IMR-90 (cell line): ENCODE results near the gene DTL. TPM values are rescaled to one million over a fixed set of nuclear protein-coding genes. Genes with fewer than 3 reads are reported as not detected.

Source experiments
- ATAC-seq: fragments of 200-7000 bp; cut with Tn5 transposase; 2 replicates; pipeline ENCODE4 v1.9.1; 2020; ENCODE audit warnings: low read depth, mild to moderate bottlenecking, moderate library complexity
- Bru-seq: library from RNA; stranded (reverse); fragments of 400-500 nt; gene quantifications from one replicate; lab custom pipeline; 2021; lab: Mats Ljungman, UMichigan
- BruChase-seq, 2 experiments: library from RNA; stranded (reverse); fragments of 400-500 nt; gene quantifications; one replicate each; lab custom pipeline; 2021; lab: Mats Ljungman, UMichigan
- BruUV-seq: library from RNA; stranded (reverse); fragments of 400-500 nt; replicated peaks from 2 replicates; lab custom pipeline; 2021; lab: Mats Ljungman, UMichigan
- CTCF ChIA-PET: fragments of 300-600 bp; formaldehyde crosslinking; extraction: SDS; loops from one replicate; lab custom pipeline; 2021; ENCODE audit warnings: antibody characterized with exemption; lab: Yijun Ruan, JAX
- POLR2A ChIA-PET: fragments of 300-600 bp; sonication (Branson Sonifier 250); formaldehyde crosslinking; loops from one replicate; lab custom pipeline; 2022; ENCODE audit warnings: antibody characterized with exemption; ENCODE audit not compliant: unreplicated experiment; lab: Charles Lee
- DNase-seq: peaks from one replicate; pipeline ENCODE4 v3.0.0; 2013
- H2AFZ ChIP-seq: replicated peaks from 2 replicates; pipeline ENCODE3; 2013; ENCODE audit warnings: low read length, mild to moderate bottlenecking; ENCODE audit not compliant: poor library complexity
- H2AK5ac ChIP-seq: 2 replicates; pipeline ENCODE4 v1.6.1; 2013; ENCODE audit warnings: low read depth, low read length, inconsistent platforms
- H2AK9ac ChIP-seq: replicated peaks from 2 replicates; pipeline ENCODE3; 2013; ENCODE audit warnings: mild to moderate bottlenecking, low read depth, low read length, moderate library complexity; ENCODE audit not compliant: poor library complexity
- H2BK120ac ChIP-seq: 2 replicates; pipeline ENCODE4 v1.6.1; 2013; ENCODE audit warnings: low read depth, low read length, inconsistent platforms
- H2BK15ac ChIP-seq: 3 replicates; pipeline ENCODE4 v1.6.1; 2013; ENCODE audit warnings: low read depth, low read length, inconsistent platforms
- H2BK20ac ChIP-seq: 2 replicates; pipeline ENCODE4 v1.6.1; 2013; ENCODE audit warnings: low read depth, mild to moderate bottlenecking, inconsistent platforms, low read length, moderate library complexity
- H2BK5ac ChIP-seq: 2 replicates; pipeline ENCODE4 v1.6.1; 2013; ENCODE audit warnings: mild to moderate bottlenecking, low read depth, low read length, inconsistent platforms; ENCODE audit not compliant: poor library complexity, severe bottlenecking
- H3K14ac ChIP-seq: replicated peaks from 2 replicates; pipeline ENCODE4 v1.6.1; 2013; ENCODE audit warnings: low read depth, low read length, inconsistent platforms
- H3K18ac ChIP-seq: 2 replicates; pipeline ENCODE4 v1.6.1; 2013; ENCODE audit warnings: low read depth, low read length, control low read depth
- H3K23ac ChIP-seq: 2 replicates; pipeline ENCODE4 v1.6.1; 2013; ENCODE audit warnings: low read depth, low read length, inconsistent platforms
- H3K27ac ChIP-seq: 2 replicates; pipeline ENCODE4 v1.5.1; 2013; ENCODE audit warnings: mild to moderate bottlenecking, control low read depth, low read length; ENCODE audit not compliant: insufficient read depth
- H3K27me3 ChIP-seq: 2 replicates; pipeline ENCODE4 v1.6.1; 2013; ENCODE audit warnings: low read length; ENCODE audit not compliant: control insufficient read depth, insufficient read depth
- H3K36me3 ChIP-seq: 2 replicates; pipeline ENCODE4 v1.6.1; 2013; ENCODE audit warnings: low read length, mixed read lengths; ENCODE audit not compliant: control insufficient read depth, insufficient read depth
- H3K4ac ChIP-seq: 2 replicates; pipeline ENCODE4 v1.6.1; 2013; ENCODE audit warnings: low read depth, low read length, inconsistent platforms
- H3K4me1 ChIP-seq: 2 replicates; pipeline ENCODE4 v1.6.1; 2013; ENCODE audit warnings: low read length, mixed read lengths; ENCODE audit not compliant: control insufficient read depth, insufficient read depth
- H3K4me2 ChIP-seq: 2 replicates; pipeline ENCODE4 v1.6.1; 2013; ENCODE audit warnings: low read depth, mild to moderate bottlenecking, control low read depth, low read length, moderate library complexity
- H3K4me3 ChIP-seq: 2 replicates; pipeline ENCODE4 v1.5.1; 2013; ENCODE audit warnings: low read depth, mild to moderate bottlenecking, control low read depth, low read length, moderate library complexity; ENCODE audit not compliant: insufficient read depth
- H3K56ac ChIP-seq: 2 replicates; pipeline ENCODE4 v1.6.1; 2013; ENCODE audit warnings: low read length, inconsistent platforms; ENCODE audit not compliant: insufficient read depth; ENCODE audit errors: extremely low read depth
- H3K79me1 ChIP-seq, 2 experiments: 2 replicates each; pipeline ENCODE4 v1.6.1; 2013; ENCODE audit warnings: low read length in 2 of 2, inconsistent platforms in 1 of 2, low read depth in 1 of 2
- H3K9ac ChIP-seq: 2 replicates; pipeline ENCODE4 v1.6.1; 2013; ENCODE audit warnings: low read depth, low read length, control low read depth
- H3K9me1 ChIP-seq: 2 replicates; pipeline ENCODE4 v1.6.1; 2013; ENCODE audit warnings: low read length, inconsistent platforms; ENCODE audit not compliant: insufficient read depth
- H3K9me3 ChIP-seq: 2 replicates; pipeline ENCODE4 v1.6.1; 2013; ENCODE audit warnings: low read length; ENCODE audit not compliant: control insufficient read depth, insufficient read depth
- H4K20me1 ChIP-seq: 2 replicates; pipeline ENCODE4 v1.6.1; 2013; ENCODE audit warnings: low read length, inconsistent platforms; ENCODE audit not compliant: insufficient read depth
- H4K5ac ChIP-seq: 2 replicates; pipeline ENCODE4 v1.6.1; 2013; ENCODE audit warnings: mild to moderate bottlenecking, low read depth, low read length, control low read depth
- H4K8ac ChIP-seq, 2 experiments: 2 replicates each; pipeline ENCODE4 v1.6.1; 2013; ENCODE audit warnings: low read depth in 2 of 2, low read length in 2 of 2, control low read depth in 1 of 2, inconsistent platforms in 1 of 2
- H4K91ac ChIP-seq: 2 replicates; pipeline ENCODE4 v1.6.1; 2013; ENCODE audit warnings: low read depth, low read length, inconsistent platforms; ENCODE audit not compliant: insufficient read depth
- CEBPB ChIP-seq: IDR thresholded peaks from 2 replicates; pipeline ENCODE4 v1.6.1; 2012; ENCODE audit warnings: low read depth, low read length, improper control_type of control experiment
- FOS ChIP-seq: fragments of 150-350 bp; IDR thresholded peaks from 2 replicates; pipeline ENCODE4 v1.6.1; 2016; ENCODE audit warnings: low read depth, low read length
- MAFK ChIP-seq: IDR thresholded peaks from 2 replicates; pipeline ENCODE4 v1.6.1; 2012; ENCODE audit warnings: low read depth, low read length, improper control_type of control experiment
- MAZ ChIP-seq: IDR thresholded peaks from 2 replicates; pipeline ENCODE4 v1.6.1; 2012; ENCODE audit warnings: low read depth, mild to moderate bottlenecking, low read length, improper control_type of control experiment, moderate library complexity, borderline replicate concordance
- NFE2L2 ChIP-seq: fragments of 150-350 bp; IDR thresholded peaks from 2 replicates; pipeline ENCODE4 v1.6.1; 2016; ENCODE audit warnings: low read depth, mild to moderate bottlenecking, low read length
- RAD21 ChIP-seq: IDR thresholded peaks from 2 replicates; pipeline ENCODE4 v1.6.1; 2012; ENCODE audit warnings: low read length, improper control_type of control experiment
- RCOR1 ChIP-seq: IDR thresholded peaks from 2 replicates; pipeline ENCODE4 v1.6.1; 2012; ENCODE audit warnings: mild to moderate bottlenecking, low read length, improper control_type of control experiment; ENCODE audit not compliant: insufficient replicate concordance
- WGBS, 2 experiments: methylation state at CpG; one replicate each; pipeline versions ENCODE4 v1.1.5 to v1.1.7; 2013; ENCODE audit warnings: missing lambda C conversion rate in 2 of 2; ENCODE audit not compliant: insufficient read length in 1 of 2; ENCODE audit errors: extremely low coverage in 2 of 2; 5-methylcytosine and 5-hydroxymethylcytosine counted together
- dilution Hi-C: fragments of 300-500 bp; cut with HindIII; formaldehyde crosslinking; loops from one replicate; pipeline ENCODE4 v1.14.3; 2018; ENCODE audit warnings: low sequenced_read_pairs; ENCODE audit not compliant: unreplicated experiment
- in situ Hi-C: fragments of 300-500 bp; cut with MboI; formaldehyde crosslinking; loops from 3 replicates; pipeline ENCODE4 v1.14.3; 2019; ENCODE audit warnings: low sequenced_read_pairs, inconsistent platforms, mixed read lengths
- intact Hi-C: fragments of 100-400 bp; cut with micrococcal nuclease; formaldehyde crosslinking; loops from 2 replicates; pipeline ENCODE4 v1.10.0; 2022
- long read RNA-seq: library from polyadenylated mRNA; unstranded; transcript quantifications from one replicate; pipeline ENCODE4 v2.0.0, GENCODE V29; 2021; ENCODE audit not compliant: unreplicated experiment
- polyA plus RNA-seq, 3 experiments: library from polyadenylated mRNA; depleted of rRNA; stranded (reverse); fragments of >200 nt; gene quantifications; 2 replicates each; pipeline ENCODE4 v1.2.3, GENCODE V29; 2012; ENCODE audit warnings: low replicate concordance in 1 of 3
- total RNA-seq: library from RNA; depleted of rRNA; stranded (reverse); fragments of >200 nt; gene quantifications from 2 replicates; pipeline ENCODE4 v1.2.3, GENCODE V29; 2012; rRNA removed
- TF ChIP-seq, protein P1 (sequence below): conservative IDR thresholded peaks from 2 replicates; pipeline ENCODE4 v1.5.1; 2012; ENCODE audit warnings: mild to moderate bottlenecking, low read depth, low read length, improper control_type of control experiment

Gene DTL, protein sequence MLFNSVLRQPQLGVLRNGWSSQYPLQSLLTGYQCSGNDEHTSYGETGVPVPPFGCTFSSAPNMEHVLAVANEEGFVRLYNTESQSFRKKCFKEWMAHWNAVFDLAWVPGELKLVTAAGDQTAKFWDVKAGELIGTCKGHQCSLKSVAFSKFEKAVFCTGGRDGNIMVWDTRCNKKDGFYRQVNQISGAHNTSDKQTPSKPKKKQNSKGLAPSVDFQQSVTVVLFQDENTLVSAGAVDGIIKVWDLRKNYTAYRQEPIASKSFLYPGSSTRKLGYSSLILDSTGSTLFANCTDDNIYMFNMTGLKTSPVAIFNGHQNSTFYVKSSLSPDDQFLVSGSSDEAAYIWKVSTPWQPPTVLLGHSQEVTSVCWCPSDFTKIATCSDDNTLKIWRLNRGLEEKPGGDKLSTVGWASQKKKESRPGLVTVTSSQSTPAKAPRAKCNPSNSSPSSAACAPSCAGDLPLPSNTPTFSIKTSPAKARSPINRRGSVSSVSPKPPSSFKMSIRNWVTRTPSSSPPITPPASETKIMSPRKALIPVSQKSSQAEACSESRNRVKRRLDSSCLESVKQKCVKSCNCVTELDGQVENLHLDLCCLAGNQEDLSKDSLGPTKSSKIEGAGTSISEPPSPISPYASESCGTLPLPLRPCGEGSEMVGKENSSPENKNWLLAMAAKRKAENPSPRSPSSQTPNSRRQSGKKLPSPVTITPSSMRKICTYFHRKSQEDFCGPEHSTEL
- 16.7 and 19.9 TPM in 2 replicates for total RNA-seq
- 10.5 and 11.8 TPM in 2 replicates for polyA plus RNA-seq (2012; rRNA removed)
- polyA plus RNA-seq (2012; cell fraction: cytosol; rRNA removed): 2.5 and 3.3 TPM in 2 replicates
- polyA plus RNA-seq (2012; cell fraction: nucleus; rRNA removed; ENCODE audit: low replicate concordance): 2.7 and 10.6 TPM in 2 replicates
- Bru-seq, nascent RNA: percentile 56 among the genes with signal in this experiment
- BruChase-seq, experiment 1, labeled RNA remaining after a 6-hour chase: percentile 42 among the genes with signal in this experiment
- BruChase-seq, experiment 2, labeled RNA remaining after a 2-hour chase: percentile 46 among the genes with signal in this experiment
- long read RNA-seq, full-length matches to known transcripts: 2 of 4 reads
- long read RNA-seq, partial matches to known transcripts: 2 of 4 reads
- long read RNA-seq, other reads (novel, unspliced or antisense): 0 of 4 reads

DNA sequence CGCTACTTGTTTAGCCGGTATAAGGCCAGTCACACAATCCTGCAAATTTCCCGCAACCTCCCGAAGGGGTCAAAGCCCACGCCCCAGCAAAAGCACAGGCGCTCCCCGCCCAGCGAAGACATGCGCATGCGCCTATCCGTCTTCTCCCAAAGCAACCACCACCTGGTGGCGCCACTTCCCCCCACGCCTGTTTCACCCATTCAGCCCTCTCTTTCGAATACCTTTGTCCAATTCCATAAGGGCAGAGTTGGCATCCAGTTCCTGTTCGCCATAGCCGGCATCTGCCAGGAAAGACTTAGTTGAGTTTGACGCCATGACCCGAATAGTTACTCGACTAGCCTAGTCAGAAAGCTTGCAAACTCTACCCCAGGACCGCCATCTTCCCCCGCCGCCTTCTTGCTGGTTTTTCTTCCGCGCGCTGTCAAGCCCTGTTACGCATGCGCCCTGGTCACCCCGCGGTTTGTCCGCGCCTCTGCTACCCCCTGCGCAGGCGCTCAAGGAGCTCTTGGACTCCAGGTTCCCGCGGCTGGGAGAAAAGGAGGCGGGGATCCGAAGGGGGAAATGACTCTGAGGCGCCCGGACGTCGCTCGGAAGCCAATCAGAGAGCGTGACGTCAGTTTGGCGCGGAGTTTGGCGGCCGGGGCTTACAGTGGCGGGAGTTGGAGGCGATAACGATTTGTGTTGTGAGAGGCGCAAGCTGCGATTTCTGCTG lies at the start of gene DTL, which contains the start of gene INTS7:
Gene DTL, plus strand, starts transcription at position 626 of the 712 bp plus-strand sequence. CDS start 143 bp downstream, outside the sequence.
Gene INTS7, minus strand, starts transcription at position 435 of the 712 bp plus-strand sequence. Its CDS starts 120 bp downstream, at position 315.
- H3K4me1 ChIP-seq: peaks cover 10% of the 10 kb centered on the region
- BruUV-seq: no TSS peak
- WGBS, 2 experiments: 0% methylated on average over 4 of the region's 53 CpGs; no CpG with 5 or more reads in 1 of the 2 experiments
- peak within 1 kb of the TSS; percentile 82 for H2BK5ac ChIP-seq
- H2AK9ac ChIP-seq: peak within 1 kb of the TSS; percentile 90
- peak within 1 kb of the TSS; percentile 95 for H3K14ac ChIP-seq
- dilution Hi-C loops: no loop called here
- intact Hi-C loops: loop anchor here (1.0 to 2.0 kb wide), 4 partner anchors 22 to 421 kb away; no protein-coding TSS in a partner anchor
- H2BK120ac ChIP-seq: peak within 1 kb of the TSS; percentile 81
- POLR2A ChIA-PET: interaction anchor here (0.8 kb wide), 1 partner anchor 276 kb away, joined by 3 read pairs; no protein-coding TSS in a partner anchor
- peak within 1 kb of the TSS; percentile 88 for H2BK20ac ChIP-seq
- peaks cover 4% of the 10 kb centered on the region for H3K9me1 ChIP-seq
- H2AK5ac ChIP-seq: peak within 1 kb of the TSS; percentile 41
- CTCF ChIA-PET: interaction anchor here (0.7 to 3.9 kb wide), 29 partner anchors 9 to 420 kb away, joined by 3 to 43 read pairs (median 4); no protein-coding TSS in a partner anchor
- H3K9ac ChIP-seq: peak within 1 kb of the TSS; percentile 92
- H4K5ac ChIP-seq: peak within 1 kb of the TSS; percentile 81
- H4K20me1 ChIP-seq: peaks cover 6% of the 10 kb centered on the region; the same call in 1 of the 2 replicates
- peak within 1 kb of the TSS; percentile 87 for H3K4ac ChIP-seq
- peaks cover 6 to 39% of the 10 kb centered on the region in 2 experiments; a peak in 2 of 4 replicates for H3K79me1 ChIP-seq
- peak within 1 kb of the TSS; percentile 92 for H3K4me2 ChIP-seq
- H3K18ac ChIP-seq: peak within 1 kb of the TSS; percentile 72
- DNase-seq (peak; percentile 99), ATAC-seq (peak; percentile 87)
- H2AFZ ChIP-seq: peak within 1 kb of the TSS; percentile 98
- peak within 1 kb of the TSS; percentile 93 for H3K23ac ChIP-seq
- H3K4me3 ChIP-seq: peak within 1 kb of the TSS; percentile 77
- peak within 1 kb of the TSS; percentile 81 to 98 for H4K8ac ChIP-seq
- H3K36me3 ChIP-seq: no peaks in the 10 kb centered on the region
- no peaks in the 10 kb centered on the region for H3K27me3 ChIP-seq
- H2BK15ac ChIP-seq: peak within 1 kb of the TSS; percentile 93
- peak within 1 kb of the TSS; percentile 82 for H3K27ac ChIP-seq
- peak within 1 kb of the TSS; percentile 98 for H4K91ac ChIP-seq
- H3K56ac ChIP-seq: peak within 1 kb of the TSS; percentile 100
- H3K9me3 ChIP-seq: no peaks in the 10 kb centered on the region
- in situ Hi-C loops: loop anchor here (10.0 kb wide), 1 partner anchor 350 kb away; no protein-coding TSS in a partner anchor
- no peak for TF ChIP-seq RAD21
- peak; percentile 18 for TF ChIP-seq RCOR1
- no peak for TF ChIP-seq NFE2L2
- peak; percentile 68 for TF ChIP-seq MAZ
- TF ChIP-seq, protein P1, sequence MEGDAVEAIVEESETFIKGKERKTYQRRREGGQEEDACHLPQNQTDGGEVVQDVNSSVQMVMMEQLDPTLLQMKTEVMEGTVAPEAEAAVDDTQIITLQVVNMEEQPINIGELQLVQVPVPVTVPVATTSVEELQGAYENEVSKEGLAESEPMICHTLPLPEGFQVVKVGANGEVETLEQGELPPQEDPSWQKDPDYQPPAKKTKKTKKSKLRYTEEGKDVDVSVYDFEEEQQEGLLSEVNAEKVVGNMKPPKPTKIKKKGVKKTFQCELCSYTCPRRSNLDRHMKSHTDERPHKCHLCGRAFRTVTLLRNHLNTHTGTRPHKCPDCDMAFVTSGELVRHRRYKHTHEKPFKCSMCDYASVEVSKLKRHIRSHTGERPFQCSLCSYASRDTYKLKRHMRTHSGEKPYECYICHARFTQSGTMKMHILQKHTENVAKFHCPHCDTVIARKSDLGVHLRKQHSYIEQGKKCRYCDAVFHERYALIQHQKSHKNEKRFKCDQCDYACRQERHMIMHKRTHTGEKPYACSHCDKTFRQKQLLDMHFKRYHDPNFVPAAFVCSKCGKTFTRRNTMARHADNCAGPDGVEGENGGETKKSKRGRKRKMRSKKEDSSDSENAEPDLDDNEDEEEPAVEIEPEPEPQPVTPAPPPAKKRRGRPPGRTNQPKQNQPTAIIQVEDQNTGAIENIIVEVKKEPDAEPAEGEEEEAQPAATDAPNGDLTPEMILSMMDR: peak; percentile 80
- TF ChIP-seq MAFK: 0 out of 2 replicates have a peak, but pooled peaks have one; percentile 7
- TF ChIP-seq CEBPB: no peak
- no peak for TF ChIP-seq FOS
